H1 (cell line): Measurements from ENCODE around the gene GPR12. TPM values are rescaled to one million over a fixed set of nuclear protein-coding genes. Genes with fewer than 3 reads are reported as not detected.

Experiments
- CTCF ChIA-PET: fragments of 300-600 bp; sonication (Branson Sonifier 250); formaldehyde crosslinking; loops from one replicate; lab custom pipeline; 2021; ENCODE audit not compliant: partially characterized antibody; lab: Charles Lee
- POLR2A ChIA-PET: fragments of 300-600 bp; sonication (Branson Sonifier 250); formaldehyde crosslinking; loops from one replicate; lab custom pipeline; 2021; ENCODE audit warnings: inconsistent platforms; ENCODE audit not compliant: partially characterized antibody; lab: Charles Lee
- DNase-seq, 2 experiments: peaks; one replicate each; pipeline versions ENCODE4 v3.0.0 to v3.0.0-alpha.2; 2010 to 2022; ENCODE audit warnings: low spot score in 2 of 2, low read depth in 1 of 2, mixed read lengths in 1 of 2
- FAIRE-seq: peaks from 2 replicates; lab custom pipeline; 2011; peaks lifted over from hg19 to GRCh38; lab: Jason Lieb, UNC
- H2AFZ ChIP-seq: 2 replicates; pipeline ENCODE4 v1.8.1; 2012; ENCODE audit warnings: low read length, inconsistent platforms
- H2AK5ac ChIP-seq: 2 replicates; pipeline ENCODE4 v1.6.1; 2013; ENCODE audit warnings: low read depth, low read length
- H2BK120ac ChIP-seq: replicated peaks from 2 replicates; pipeline ENCODE3; 2013; ENCODE audit warnings: low read depth, low read length, inconsistent platforms
- H2BK12ac ChIP-seq: 2 replicates; pipeline ENCODE4 v1.6.1; 2013; ENCODE audit warnings: low read depth, low read length
- H2BK15ac ChIP-seq: 2 replicates; pipeline ENCODE4 v1.6.1; 2013; ENCODE audit warnings: low read length
- H2BK20ac ChIP-seq: 2 replicates; pipeline ENCODE4 v1.6.1; 2013; ENCODE audit warnings: low read length
- H2BK5ac ChIP-seq: 2 replicates; pipeline ENCODE4 v1.6.1; 2013; ENCODE audit warnings: low read depth, low read length
- H3K14ac ChIP-seq: 2 replicates; pipeline ENCODE4 v1.6.1; 2013; ENCODE audit warnings: inconsistent platforms; ENCODE audit not compliant: insufficient read length
- H3K18ac ChIP-seq: 2 replicates; pipeline ENCODE4 v1.6.1; 2013; ENCODE audit warnings: low read length; ENCODE audit errors: extremely low read depth
- H3K23ac ChIP-seq: 2 replicates; pipeline ENCODE4 v1.6.1; 2013; ENCODE audit warnings: inconsistent platforms; ENCODE audit not compliant: insufficient read length
- H3K23me2 ChIP-seq: 2 replicates; pipeline ENCODE4 v1.6.1; 2013; ENCODE audit warnings: low read depth, low read length
- H3K27ac ChIP-seq: 2 replicates; pipeline ENCODE4 v1.6.1; 2011; ENCODE audit warnings: low read depth, low read length, inconsistent platforms
- H3K27me3 ChIP-seq, 4 experiments: replicated peaks in 1 of 4; 1 replicate in 1 of 4; 2 replicates in 3 of 4; pipeline versions ENCODE4 v1.6.1 to v1.8.1; 2011 to 2013; ENCODE audit warnings: low read length in 3 of 4, mild to moderate bottlenecking in 3 of 4, inconsistent platforms in 2 of 4, mixed read lengths in 2 of 4, moderate library complexity in 1 of 4; ENCODE audit not compliant: control insufficient read depth in 3 of 4, insufficient read depth in 3 of 4; ENCODE audit errors: extremely low read depth in 1 of 4
- H3K36me3 ChIP-seq, 4 experiments: 2 replicates each; pipeline versions ENCODE4 v1.6.1 to v1.8.1; 2011 to 2013; ENCODE audit warnings: mild to moderate bottlenecking in 4 of 4, low read length in 3 of 4, moderate library complexity in 2 of 4, control low read depth in 1 of 4, inconsistent platforms in 1 of 4; ENCODE audit not compliant: insufficient read depth in 4 of 4, control insufficient read depth in 2 of 4
- H3K4ac ChIP-seq: replicated peaks from 2 replicates; pipeline ENCODE3; 2013; ENCODE audit warnings: low read length, low read depth, mixed read lengths, inconsistent platforms; ENCODE audit not compliant: insufficient read length
- H3K4me1 ChIP-seq, 4 experiments: replicated peaks in 1 of 4; 1 replicate in 1 of 4; 2 replicates in 3 of 4; pipeline versions ENCODE4 v1.6.1 to v1.8.1; 2011 to 2013; ENCODE audit warnings: low read length in 3 of 4, inconsistent platforms in 2 of 4, mixed read lengths in 1 of 4; ENCODE audit not compliant: insufficient read depth in 4 of 4, control insufficient read depth in 3 of 4
- H3K4me2 ChIP-seq, 2 experiments: 2 replicates each; pipeline versions ENCODE4 v1.6.1 to v1.8.1; 2011 to 2013; ENCODE audit warnings: low read depth in 2 of 2, low read length in 2 of 2, control low read depth in 1 of 2, inconsistent platforms in 1 of 2, mild to moderate bottlenecking in 1 of 2; ENCODE audit not compliant: insufficient read depth in 1 of 2
- H3K4me3 ChIP-seq, 4 experiments: fragments of 200-600, 300-600 bp in 1 of 4; sonication (generic), shearing (Covaris generic), sonication (Bioruptor Twin) in 1 of 4; 2 replicates each; pipeline versions ENCODE4 v1.5.1 to v1.8.1; 2011 to 2016; ENCODE audit warnings: low read length in 4 of 4, low read depth in 3 of 4, control low read depth in 2 of 4, inconsistent platforms in 2 of 4, mild to moderate bottlenecking in 2 of 4, mixed read lengths in 1 of 4, moderate library complexity in 1 of 4; ENCODE audit not compliant: insufficient read depth in 2 of 4; ENCODE audit errors: extremely low read depth in 1 of 4
- H3K56ac ChIP-seq: replicated peaks from 2 replicates; pipeline ENCODE3; 2013; ENCODE audit warnings: low read depth, mild to moderate bottlenecking, mixed read lengths, low read length, inconsistent platforms; ENCODE audit not compliant: insufficient read length
- H3K79me1 ChIP-seq: 2 replicates; pipeline ENCODE4 v1.6.1; 2013; ENCODE audit warnings: low read depth, low read length, control low read depth
- H3K79me2 ChIP-seq, 2 experiments: 2 replicates each; pipeline versions ENCODE4 v1.6.1 to v1.8.1; 2012 to 2013; ENCODE audit warnings: low read length in 2 of 2, mild to moderate bottlenecking in 2 of 2, inconsistent platforms in 1 of 2; ENCODE audit not compliant: insufficient read depth in 2 of 2, control insufficient read depth in 1 of 2
- H3K9ac ChIP-seq, 4 experiments: replicated peaks in 1 of 4; 1 replicate in 1 of 4; 2 replicates in 3 of 4; pipeline versions ENCODE4 v1.6.1 to v1.8.1; 2011 to 2013; ENCODE audit warnings: low read depth in 3 of 4, low read length in 3 of 4, control low read depth in 2 of 4, mild to moderate bottlenecking in 2 of 4, moderate library complexity in 2 of 4, inconsistent platforms in 1 of 4; ENCODE audit errors: extremely low read depth in 1 of 4
- H3K9me3 ChIP-seq, 2 experiments: 2 replicates each; pipeline versions ENCODE4 v1.6.1 to v1.8.1; 2012 to 2013; ENCODE audit warnings: mild to moderate bottlenecking in 2 of 2, moderate library complexity in 2 of 2, control low read depth in 1 of 2, inconsistent platforms in 1 of 2, low read depth in 1 of 2, low read length in 1 of 2, mixed read lengths in 1 of 2; ENCODE audit not compliant: insufficient read depth in 2 of 2
- H4K20me1 ChIP-seq, 2 experiments: replicated peaks in 1 of 2; 2 replicates each; pipeline versions ENCODE3 to v1.8.1; 2011 to 2013; ENCODE audit warnings: inconsistent platforms in 2 of 2, low read length in 2 of 2, mild to moderate bottlenecking in 1 of 2; ENCODE audit not compliant: insufficient read depth in 2 of 2, control insufficient read depth in 1 of 2
- H4K5ac ChIP-seq: 2 replicates; pipeline ENCODE4 v1.6.1; 2013; ENCODE audit warnings: low read length, low read depth, mixed read lengths, inconsistent platforms; ENCODE audit not compliant: insufficient read length
- H4K8ac ChIP-seq: 2 replicates; pipeline ENCODE4 v1.8.0; 2013; ENCODE audit warnings: mild to moderate bottlenecking, moderate library complexity, low read length, inconsistent platforms; ENCODE audit not compliant: insufficient read depth; ENCODE audit errors: extremely low read depth
- H4K91ac ChIP-seq: replicated peaks from 2 replicates; pipeline ENCODE3; 2013; ENCODE audit warnings: low read length, mixed read lengths, inconsistent platforms; ENCODE audit not compliant: insufficient read length
- BRCA1 ChIP-seq: IDR thresholded peaks from 2 replicates; pipeline ENCODE4 v1.6.1; 2012; ENCODE audit warnings: low read depth, low read length, improper control_type of control experiment
- PHF8 ChIP-seq: fragments of 200-600 bp; sonication (generic); conservative IDR thresholded peaks from 2 replicates; pipeline ENCODE4 v1.7.1; 2012; ENCODE audit warnings: low read depth, mild to moderate bottlenecking, inconsistent platforms, low read length, moderate library complexity
- SRF ChIP-seq: IDR thresholded peaks from 2 replicates; pipeline ENCODE4 v1.6.1; 2011; ENCODE audit warnings: mild to moderate bottlenecking, low read depth, low read length, moderate library complexity
- WGBS, 2 experiments: shearing (Covaris generic) in 1 of 2; methylation state at CpG; one replicate each; pipeline versions ENCODE4 v1.1.6 to v1.1.7; 2013 to 2015; ENCODE audit warnings: low lambda C conversion rate in 2 of 2, mixed read lengths in 2 of 2, inconsistent platforms in 1 of 2, low coverage in 1 of 2, missing lambda C conversion rate in 1 of 2; ENCODE audit not compliant: insufficient replicate concordance in 2 of 2, insufficient coverage in 1 of 2, insufficient read length in 1 of 2; ENCODE audit errors: extremely low coverage in 1 of 2, missing lambda C conversion rate in 1 of 2; 5-methylcytosine and 5-hydroxymethylcytosine counted together
- polyA plus RNA-seq, 7 experiments: library from polyadenylated mRNA; depleted of rRNA in 3 of 7; stranded (reverse) in 5 of 7; unstranded in 2 of 7; fragments of >200 nt in 5 of 7; fragments of 200-250 nt in 2 of 7; gene quantifications; 1 replicate in 5 of 7; 2 replicates in 1 of 7; 4 replicates in 1 of 7; pipeline versions ENCODE4 v1.2.1 to v1.2.3, GENCODE V29; 2011 to 2013; ENCODE audit warnings: missing spikeins in 2 of 7, mixed read lengths in 2 of 7
- total RNA-seq: library from RNA; stranded (reverse); fragmentation: NEBNext Ultra II Directional; extraction: Animal tissue kit (Norgen Biotek cat#: 25700); gene quantifications from 2 replicates; pipeline ENCODE4 v1.2.1, GENCODE V29; 2021

The GPR12 gene
- total and polyA plus RNA-seq, 2 of the 8 experiments (the other 6 are each of a cell fraction or from before 2014, with no cell fraction given): 0.15 to 0.27 TPM

GRCh38 chr13:26726684-26727083 is 33.9 kb downstream of the GPR12 start:
- Histone ChIP-seq H3K4ac (no peak overlapping the region), H3K27me3 (no peaks in the 10 kb centered on the region), H3K56ac (no peak overlapping the region), H2BK20ac (no peak overlapping the region), H3K4me3 (no peak overlapping the region), H2BK15ac (no peak overlapping the region), H3K23me2 (no peaks in the 10 kb centered on the region), H2BK120ac (no peak overlapping the region), H3K36me3 (no peaks in the 10 kb centered on the region; a peak in 1 of 8 replicates), H4K5ac (no peak overlapping the region), H3K9ac (no peak overlapping the region), H3K4me2 (no peak overlapping the region), H3K79me2 (no peaks in the 10 kb centered on the region), H3K14ac (no peak overlapping the region), H3K27ac (no peak overlapping the region), H4K91ac (no peak overlapping the region), H3K4me1 (no peaks in the 10 kb centered on the region), H2BK5ac (no peak overlapping the region), H3K9me3 (peaks cover 0 to 6% of the 10 kb centered on the region in 2 experiments; a peak in 1 of 4 replicates), H2BK12ac (no peak overlapping the region), H4K20me1 (no peaks in the 10 kb centered on the region), H3K18ac (no peak overlapping the region), H3K23ac (no peak overlapping the region), H3K79me1 (no peaks in the 10 kb centered on the region), H4K8ac (no peak overlapping the region), H2AFZ (no peak overlapping the region), H2AK5ac (no peak overlapping the region)
- no peak for FAIRE-seq
- no peak for TF ChIP-seq PHF8
- TF ChIP-seq SRF: no peak
- no peak for TF ChIP-seq BRCA1
- ChIA-PET CTCF (interaction anchor here (1.9 kb wide), 1 partner anchor 16 kb away, joined by 5 read pairs; no protein-coding TSS in a partner anchor), POLR2A (no interaction called here)
- no peak for DNase-seq
- WGBS, 2 experiments: 91% methylated on average over 8 of the region's 8 CpGs; no CpG with 5 or more reads in 1 of the 2 experiments
